Epithelial cell of proximal tubule (primary cell): ENCODE data around the gene FAM78B. TPM values are rescaled to one million over a fixed set of nuclear protein-coding genes. Genes with fewer than 3 reads are reported as not detected.

ENCODE experiments used
- DNase-seq: peaks from one replicate; pipeline ENCODE4 v3.0.0-alpha.2; 2011; ENCODE audit warnings: low read depth
- H3K4me3 ChIP-seq: 2 replicates; pipeline ENCODE4 v1.5.1; 2011; ENCODE audit warnings: low read depth, mild to moderate bottlenecking, low read length
- CTCF ChIP-seq: conservative IDR thresholded peaks from 2 replicates; pipeline ENCODE4 v1.5.1; 2012; ENCODE audit warnings: low read depth, mild to moderate bottlenecking, low read length
- total RNA-seq: library from RNA; depleted of rRNA; stranded (reverse); fragments of >200 nt; gene quantifications from 2 replicates; pipeline ENCODE4 v1.2.3, GENCODE V29; 2015

Gene FAM78B
- total RNA-seq, 1 donor from 2014 or later: not detected

- no peak overlapping the region for H3K4me3 ChIP-seq
- DNase-seq: no peak
- no peak for TF ChIP-seq CTCF
These were observed 52.4 kb downstream of the FAM78B start for GRCh38 chr1:166114419-166114818.

GRCh38 chr1:166113630-166114029, 53.2 kb downstream of the FAM78B start:
- TF ChIP-seq CTCF: no peak
- DNase-seq: no peak
- no peak overlapping the region for H3K4me3 ChIP-seq

- TF ChIP-seq CTCF: no peak
- H3K4me3 ChIP-seq: no peak overlapping the region
- no peak for DNase-seq
These were observed 53.8 kb downstream of the FAM78B start for GRCh38 chr1:166113031-166113430.

- no peak for TF ChIP-seq CTCF
- H3K4me3 ChIP-seq: no peak overlapping the region
- no peak for DNase-seq
These were observed 54.4 kb downstream of the FAM78B start for GRCh38 chr1:166112425-166112824.

DNA sequence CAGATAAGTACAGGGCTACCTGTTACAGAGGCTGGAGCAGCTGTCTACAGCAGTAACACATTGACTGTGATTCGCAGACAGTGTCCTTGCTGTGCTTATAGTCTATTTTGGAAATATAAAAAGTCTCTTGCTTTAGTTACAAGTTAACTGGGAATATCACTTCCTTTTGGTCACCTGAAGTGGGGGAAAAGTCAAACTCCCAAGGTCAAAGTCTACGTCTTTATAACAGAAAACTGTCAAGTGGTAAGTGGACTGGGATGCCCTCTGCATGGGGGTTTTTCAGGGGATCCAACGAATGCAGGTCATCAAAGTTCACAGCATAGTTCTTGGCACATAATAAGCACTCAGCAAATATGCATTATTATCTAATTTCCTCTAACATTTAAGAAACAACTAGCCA, 55.4 kb downstream of the FAM78B start:
- TF ChIP-seq CTCF: no peak
- no peak for DNase-seq
- H3K4me3 ChIP-seq: no peak overlapping the region

DNA sequence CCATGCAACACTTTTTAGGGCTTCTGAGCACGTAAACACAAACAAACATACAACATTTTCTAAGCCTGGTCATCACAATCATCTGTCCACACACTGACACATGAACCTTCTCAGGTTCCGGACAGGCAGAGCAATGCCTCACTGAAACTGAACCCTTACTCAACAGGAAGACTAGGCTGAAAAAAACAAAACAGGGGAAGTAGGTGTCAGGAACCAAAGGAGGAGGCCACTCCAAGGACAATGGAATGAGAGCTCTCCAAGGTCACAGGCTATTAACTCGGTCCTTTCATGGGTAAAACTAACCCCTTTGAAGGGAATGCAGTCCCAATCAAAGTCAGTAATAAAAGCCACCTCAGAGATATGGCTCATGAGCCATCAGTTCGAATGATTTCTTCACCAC, 76.6 kb downstream of the FAM78B start:
- no peak for TF ChIP-seq CTCF
- no peak for DNase-seq
- H3K4me3 ChIP-seq: no peak overlapping the region

DNA sequence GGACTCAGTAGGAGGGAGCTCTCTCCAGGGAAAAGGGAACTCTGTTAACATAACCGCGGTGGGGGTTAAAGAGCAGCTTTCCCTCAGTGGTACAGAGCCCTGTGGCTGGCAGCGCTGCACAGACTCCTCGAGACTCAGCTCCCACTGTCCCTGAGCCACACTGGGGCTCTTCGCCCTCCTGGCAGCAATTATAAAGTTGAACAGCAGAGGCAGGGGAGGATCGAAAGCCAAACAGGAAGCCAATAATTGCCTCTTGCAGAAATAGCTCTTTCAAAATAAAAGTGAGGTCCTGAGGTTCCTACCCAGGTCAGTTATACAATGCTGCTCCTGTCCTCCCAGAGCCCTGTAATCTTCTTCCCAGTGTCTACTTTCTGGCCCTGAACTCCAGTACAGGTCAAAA, 77.0 kb downstream of the FAM78B start:
- no peak for DNase-seq
- no peak overlapping the region for H3K4me3 ChIP-seq
- no peak for TF ChIP-seq CTCF
